Ascending aorta (tissue), 2 donors: ENCODE measurements around the gene SETBP1. TPM values are rescaled to one million over a fixed set of nuclear protein-coding genes. Genes with fewer than 3 reads are reported as not detected.

Experiments used
- DNase-seq, 2 donors: peaks; one replicate each; pipeline ENCODE4 v3.0.0-alpha.2; 2019; ENCODE audit warnings: low spot score in 2 of 2
- H3K27ac ChIP-seq, 2 donors: fragments of 200-600 bp; sonication (generic); one replicate each; pipeline ENCODE4 v1.5.1; 2016 to 2017; ENCODE audit warnings: mild to moderate bottlenecking in 1 of 2
- H3K27me3 ChIP-seq: fragments of 200-600 bp; sonication (generic); one replicate; pipeline ENCODE4 v1.5.1; 2017
- H3K36me3 ChIP-seq, 2 donors: fragments of 200-600 bp; sonication (generic); one replicate each; pipeline ENCODE4 v1.5.1; 2016
- H3K4me1 ChIP-seq, 2 donors: fragments of 200-600 bp; sonication (generic); one replicate each; pipeline ENCODE4 v1.5.1; 2016 to 2017; ENCODE audit warnings: mild to moderate bottlenecking in 1 of 2
- H3K4me3 ChIP-seq, 2 donors: fragments of 200-600 bp; sonication (generic); one replicate each; pipeline ENCODE4 v1.5.1; 2016 to 2017; ENCODE audit warnings: mild to moderate bottlenecking in 1 of 2
- H3K9me3 ChIP-seq, 2 donors: fragments of 200-600 bp; sonication (generic); one replicate each; pipeline ENCODE4 v1.5.1; 2016
- CTCF ChIP-seq, 3 experiments: fragments of 200-600 bp in 2 of 3; fragments of 450-650 bp in 1 of 3; sonication (generic) in 2 of 3; IDR thresholded peaks; one replicate each; pipeline ENCODE4 v1.5.1; 2016 to 2019; ENCODE audit warnings: antibody characterized with exemption in 3 of 3, mild to moderate bottlenecking in 1 of 3, moderate library complexity in 1 of 3
- intact Hi-C: fragments of 100-400 bp; cut with DNase I; formaldehyde crosslinking; loops from one replicate; pipeline ENCODE4 v1.15.1; 2023
- total RNA-seq: library from RNA; depleted of rRNA; stranded (reverse); fragments of >200 nt; gene quantifications from one replicate; pipeline ENCODE4 v1.1.0, GENCODE V29; 2016

The SETBP1 gene
- total RNA-seq, 1 donor from 2014 or later = 23.5 TPM

GRCh38 chr18:44889111-44889510 is 208.4 kb downstream of the SETBP1 start:
- no peak for TF ChIP-seq CTCF (IDR thresholded peaks at IDR 0.05)
- H3K9me3 ChIP-seq = no peaks in the 10 kb centered on the region
- H3K36me3 ChIP-seq = no peaks in the 10 kb centered on the region
- DNase-seq = no peak
- H3K27ac ChIP-seq = no peak overlapping the region
- H3K27me3 ChIP-seq = no peaks in the 10 kb centered on the region
- H3K4me3 ChIP-seq = no peak overlapping the region
- intact Hi-C loops = no loop called here
- H3K4me1 ChIP-seq = peaks cover 0 to 11% of the 10 kb centered on the region in 2 donors

- Histone ChIP-seq H3K27me3 (no peaks in the 10 kb centered on the region), H3K27ac (no peak overlapping the region), H3K4me1 (peaks cover 0 to 5% of the 10 kb centered on the region in 2 donors), H3K9me3 (no peaks in the 10 kb centered on the region), H3K36me3 (no peaks in the 10 kb centered on the region), H3K4me3 (no peak overlapping the region)
- no peak for DNase-seq
- intact Hi-C loops = loop anchor here (10.0 kb wide), 2 partner anchors 208 to 758 kb away; partner anchors contain the start of gene SETBP1
- TF ChIP-seq CTCF (IDR thresholded peaks at IDR 0.05) = no peak
Measured at GRCh38 chr18:44893045-44893706, 212.5 kb downstream of the SETBP1 start.

- Histone ChIP-seq H3K27ac (no peak overlapping the region), H3K36me3 (no peaks in the 10 kb centered on the region), H3K4me3 (no peak overlapping the region), H3K4me1 (peaks cover 0 to 2% of the 10 kb centered on the region in 2 donors), H3K27me3 (no peaks in the 10 kb centered on the region), H3K9me3 (no peaks in the 10 kb centered on the region)
- intact Hi-C loops = loop anchor here (10.0 kb wide), 2 partner anchors 209 to 759 kb away; partner anchors contain the start of gene SETBP1
- DNase-seq = no peak
- no peak for TF ChIP-seq CTCF (IDR thresholded peaks at IDR 0.05)
Measured at GRCh38 chr18:44893966-44894365, 213.3 kb downstream of the SETBP1 start.

- Histone ChIP-seq H3K4me3 (no peak overlapping the region), H3K36me3 (no peaks in the 10 kb centered on the region), H3K9me3 (no peaks in the 10 kb centered on the region), H3K4me1 (peaks cover 0 to 2% of the 10 kb centered on the region in 2 donors), H3K27me3 (no peaks in the 10 kb centered on the region), H3K27ac (no peak overlapping the region)
- peak in 1 of 3 experiments; percentile 17 for TF ChIP-seq CTCF (IDR thresholded peaks at IDR 0.05)
- DNase-seq = no peak
- intact Hi-C loops = loop anchor here (10.0 kb wide), 2 partner anchors 210 to 760 kb away; partner anchors contain the start of gene SETBP1
Measured at GRCh38 chr18:44895176-44895798, 214.6 kb downstream of the SETBP1 start.

GRCh38 chr18:44896846-44897245 is 216.2 kb downstream of the SETBP1 start:
- H3K36me3 ChIP-seq = no peaks in the 10 kb centered on the region
- no peak for TF ChIP-seq CTCF (IDR thresholded peaks at IDR 0.05)
- no peak overlapping the region for H3K27ac ChIP-seq
- no peaks in the 10 kb centered on the region for H3K9me3 ChIP-seq
- H3K4me3 ChIP-seq = no peak overlapping the region
- peaks cover 0 to 2% of the 10 kb centered on the region in 2 donors for H3K4me1 ChIP-seq
- H3K27me3 ChIP-seq = no peaks in the 10 kb centered on the region
- no peak for DNase-seq
- intact Hi-C loops = loop anchor here (10.0 kb wide), 2 partner anchors 212 to 762 kb away; partner anchors contain the start of gene SETBP1
